DND-41 (cell line): ENCODE results near the gene NIBAN1.

Experiments
- EZH2 ChIP-seq: IDR thresholded peaks from 3 replicates; pipeline ENCODE4 v1.6.1; 2012; ENCODE audit warnings: borderline replicate concordance, low read depth, mild to moderate bottlenecking, moderate library complexity, low read length, inconsistent platforms; ENCODE audit not compliant: severe bottlenecking
- TF ChIP-seq, protein P1 (sequence below): IDR thresholded peaks from 2 replicates; pipeline ENCODE4 v1.5.1; 2012; ENCODE audit warnings: borderline replicate concordance, low read length, moderate library complexity, mild to moderate bottlenecking; ENCODE audit not compliant: poor library complexity, severe bottlenecking; ENCODE audit errors: extremely low read depth

GRCh38 chr1:185016880-185017279 lies 42.6 kb upstream of the NIBAN1 start:
- no peak for TF ChIP-seq EZH2
- TF ChIP-seq, protein P1, sequence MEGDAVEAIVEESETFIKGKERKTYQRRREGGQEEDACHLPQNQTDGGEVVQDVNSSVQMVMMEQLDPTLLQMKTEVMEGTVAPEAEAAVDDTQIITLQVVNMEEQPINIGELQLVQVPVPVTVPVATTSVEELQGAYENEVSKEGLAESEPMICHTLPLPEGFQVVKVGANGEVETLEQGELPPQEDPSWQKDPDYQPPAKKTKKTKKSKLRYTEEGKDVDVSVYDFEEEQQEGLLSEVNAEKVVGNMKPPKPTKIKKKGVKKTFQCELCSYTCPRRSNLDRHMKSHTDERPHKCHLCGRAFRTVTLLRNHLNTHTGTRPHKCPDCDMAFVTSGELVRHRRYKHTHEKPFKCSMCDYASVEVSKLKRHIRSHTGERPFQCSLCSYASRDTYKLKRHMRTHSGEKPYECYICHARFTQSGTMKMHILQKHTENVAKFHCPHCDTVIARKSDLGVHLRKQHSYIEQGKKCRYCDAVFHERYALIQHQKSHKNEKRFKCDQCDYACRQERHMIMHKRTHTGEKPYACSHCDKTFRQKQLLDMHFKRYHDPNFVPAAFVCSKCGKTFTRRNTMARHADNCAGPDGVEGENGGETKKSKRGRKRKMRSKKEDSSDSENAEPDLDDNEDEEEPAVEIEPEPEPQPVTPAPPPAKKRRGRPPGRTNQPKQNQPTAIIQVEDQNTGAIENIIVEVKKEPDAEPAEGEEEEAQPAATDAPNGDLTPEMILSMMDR, result no peak
